Measurements from ENCODE around the gene ACSF3.

GRCh38 chr16:89120281-89120680 lies 26.6 kb downstream of the ACSF3 start:
- TF ChIP-seq, protein P1, sequence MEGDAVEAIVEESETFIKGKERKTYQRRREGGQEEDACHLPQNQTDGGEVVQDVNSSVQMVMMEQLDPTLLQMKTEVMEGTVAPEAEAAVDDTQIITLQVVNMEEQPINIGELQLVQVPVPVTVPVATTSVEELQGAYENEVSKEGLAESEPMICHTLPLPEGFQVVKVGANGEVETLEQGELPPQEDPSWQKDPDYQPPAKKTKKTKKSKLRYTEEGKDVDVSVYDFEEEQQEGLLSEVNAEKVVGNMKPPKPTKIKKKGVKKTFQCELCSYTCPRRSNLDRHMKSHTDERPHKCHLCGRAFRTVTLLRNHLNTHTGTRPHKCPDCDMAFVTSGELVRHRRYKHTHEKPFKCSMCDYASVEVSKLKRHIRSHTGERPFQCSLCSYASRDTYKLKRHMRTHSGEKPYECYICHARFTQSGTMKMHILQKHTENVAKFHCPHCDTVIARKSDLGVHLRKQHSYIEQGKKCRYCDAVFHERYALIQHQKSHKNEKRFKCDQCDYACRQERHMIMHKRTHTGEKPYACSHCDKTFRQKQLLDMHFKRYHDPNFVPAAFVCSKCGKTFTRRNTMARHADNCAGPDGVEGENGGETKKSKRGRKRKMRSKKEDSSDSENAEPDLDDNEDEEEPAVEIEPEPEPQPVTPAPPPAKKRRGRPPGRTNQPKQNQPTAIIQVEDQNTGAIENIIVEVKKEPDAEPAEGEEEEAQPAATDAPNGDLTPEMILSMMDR (conservative IDR thresholded peaks at IDR 0.05 in 1 of 2, IDR thresholded peaks at IDR 0.05 in 1 of 2; ENCODE audit: low read depth in 1 of 2, low read length in 2 of 2) = no peak
- TF ChIP-seq EZH2 (IDR thresholded peaks at IDR 0.05; ENCODE audit: low read length, missing control alignments) = no peak

All from fibroblast of lung (primary cell).